ENCODE measurements around the gene TSPAN31. TPM values are rescaled to one million over a fixed set of nuclear protein-coding genes. Genes with fewer than 3 reads are reported as not detected.
"Not testable (repeated sequence)": the region's sequence is repeated elsewhere in the genome, so short reads cannot be mapped to it uniquely, and the experiment has no call there.

The TSPAN31 gene
- total RNA-seq, 1 donor from 2014 or later, result 32.8 TPM

DNA sequence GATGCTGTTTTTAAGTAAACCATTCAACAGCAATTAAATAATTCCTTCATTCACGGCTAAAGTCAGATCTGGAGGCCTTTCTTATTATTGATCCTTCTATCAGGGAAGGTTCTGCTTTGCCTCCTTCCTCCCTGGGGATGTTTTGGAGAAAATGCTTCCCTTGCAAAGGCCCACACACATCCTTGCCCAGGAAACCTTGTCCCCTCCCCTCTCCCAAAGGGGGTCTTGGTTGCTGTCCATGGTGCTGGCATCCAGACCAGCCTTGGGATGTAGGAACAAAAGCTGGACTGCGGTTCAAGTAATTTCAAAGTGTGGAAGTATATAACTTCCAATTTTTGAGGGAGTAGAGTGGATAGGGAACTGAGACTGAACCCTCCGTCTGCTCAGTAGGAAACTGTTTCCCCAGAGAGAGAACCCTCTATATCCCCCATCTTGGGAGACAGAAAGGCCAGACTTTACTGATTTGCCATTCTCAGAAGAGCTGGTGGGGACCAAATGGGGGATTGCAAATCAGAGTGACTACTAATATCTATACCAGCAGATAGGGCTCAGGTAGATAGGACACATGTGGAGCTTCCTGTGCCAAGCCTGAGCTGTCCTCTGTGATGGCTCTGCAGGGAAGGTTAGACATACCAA, 15.6 kb downstream of the TSPAN31 start:
- no peak for DNase-seq
- no peak for ATAC-seq
- intact Hi-C loops (cut with micrococcal nuclease), result no loop called here

DNA sequence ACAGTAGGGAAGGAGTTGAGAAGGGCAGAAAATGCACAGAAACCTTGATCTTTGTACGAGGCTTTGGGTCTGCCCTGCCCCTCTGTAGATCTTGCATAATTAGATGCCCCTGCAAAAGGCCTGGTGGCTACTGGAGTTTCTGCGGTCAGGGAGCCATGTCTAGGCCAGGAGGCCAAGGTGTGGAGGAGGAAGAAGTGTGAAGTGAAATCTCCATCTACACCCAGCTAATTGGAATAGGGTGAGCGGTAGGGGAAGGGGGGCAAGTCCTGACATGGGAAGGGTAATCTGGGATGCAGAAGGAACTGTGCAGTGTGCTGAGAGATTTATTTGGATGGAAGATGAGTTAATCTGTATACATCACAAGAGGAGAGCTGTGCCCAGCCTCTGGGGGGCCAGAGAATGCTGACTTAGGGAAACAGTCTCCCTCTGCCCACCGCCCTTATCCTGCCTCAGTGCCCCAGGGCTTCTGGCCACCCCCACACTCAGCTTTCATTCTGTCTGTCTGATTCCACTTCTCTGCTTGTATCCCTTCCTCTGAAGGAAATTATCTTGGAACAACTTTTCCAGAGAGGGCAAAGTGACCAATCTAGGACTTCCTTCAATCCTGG, 16.7 kb downstream of the TSPAN31 start:
- intact Hi-C loops (cut with micrococcal nuclease), result no loop called here
- no peak for ATAC-seq
- DNase-seq, result no peak

DNA sequence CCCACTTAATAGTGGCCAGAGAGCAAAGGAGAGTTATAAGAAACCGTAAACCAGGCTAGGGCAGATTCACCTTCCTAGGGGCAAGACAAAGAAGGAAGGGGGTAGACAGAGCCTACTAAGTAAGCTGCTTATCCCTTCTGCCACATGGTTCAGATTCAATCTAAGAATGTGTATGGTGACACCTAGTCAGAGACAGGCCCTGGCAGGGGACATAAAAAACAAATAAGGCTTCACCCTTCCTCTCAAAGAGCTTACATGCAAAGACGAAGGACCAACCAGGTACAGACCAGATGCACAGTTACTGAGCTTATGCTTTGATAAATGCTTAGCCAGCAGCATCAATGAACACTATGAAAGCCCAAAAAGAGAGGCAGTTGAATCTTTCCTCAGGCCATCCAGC, 17.6 kb downstream of the TSPAN31 start:
- intact Hi-C loops (cut with micrococcal nuclease), result no loop called here
- DNase-seq (no peak), ATAC-seq (no peak)

DNA sequence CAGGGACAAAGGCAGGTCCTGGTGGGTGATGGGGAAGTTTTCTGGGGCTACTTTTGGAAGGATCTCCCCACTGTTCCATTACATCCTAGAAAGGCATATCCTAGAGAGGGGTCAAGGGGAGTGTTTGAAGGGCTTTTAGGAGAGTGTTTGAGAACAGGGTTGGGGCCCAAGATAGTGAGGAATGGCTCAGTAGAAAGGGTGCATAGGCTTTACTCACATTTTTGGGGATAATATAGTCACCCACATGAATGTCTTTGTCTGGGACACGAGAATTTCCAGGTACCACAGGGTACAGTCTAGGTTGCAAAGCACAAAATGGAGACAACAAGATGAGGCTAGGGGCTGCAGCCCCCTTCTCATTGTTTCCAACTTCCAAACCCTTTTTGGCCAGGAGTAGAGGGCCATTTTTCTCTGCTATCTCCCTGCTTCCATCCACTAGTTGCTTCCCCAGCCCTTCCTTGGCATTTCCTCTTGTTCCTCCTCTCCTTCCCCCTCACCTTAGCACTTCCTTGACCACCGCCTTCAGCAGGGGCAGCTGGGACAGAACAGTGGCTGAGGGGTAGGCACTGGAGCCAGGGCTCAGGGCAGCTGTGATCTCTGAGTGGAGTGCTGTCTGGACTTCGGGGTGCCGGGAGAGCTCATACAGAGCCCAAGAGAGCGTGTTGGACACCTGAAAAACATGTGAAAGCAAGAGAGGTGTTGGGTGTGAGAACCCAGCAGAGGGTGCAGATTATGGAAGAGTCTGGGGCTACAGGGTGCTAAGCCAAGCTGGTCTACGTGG, 19.2 kb downstream of the TSPAN31 start:
- intact Hi-C loops (cut with micrococcal nuclease), result no loop called here
- DNase-seq (no peak), ATAC-seq (no peak)

- intact Hi-C loops (cut with micrococcal nuclease), result no loop called here
- DNase-seq, result no peak
- no peak for ATAC-seq
These were observed 19.8 kb downstream of the TSPAN31 start for GRCh38 chr12:57764662-57765002.

DNA sequence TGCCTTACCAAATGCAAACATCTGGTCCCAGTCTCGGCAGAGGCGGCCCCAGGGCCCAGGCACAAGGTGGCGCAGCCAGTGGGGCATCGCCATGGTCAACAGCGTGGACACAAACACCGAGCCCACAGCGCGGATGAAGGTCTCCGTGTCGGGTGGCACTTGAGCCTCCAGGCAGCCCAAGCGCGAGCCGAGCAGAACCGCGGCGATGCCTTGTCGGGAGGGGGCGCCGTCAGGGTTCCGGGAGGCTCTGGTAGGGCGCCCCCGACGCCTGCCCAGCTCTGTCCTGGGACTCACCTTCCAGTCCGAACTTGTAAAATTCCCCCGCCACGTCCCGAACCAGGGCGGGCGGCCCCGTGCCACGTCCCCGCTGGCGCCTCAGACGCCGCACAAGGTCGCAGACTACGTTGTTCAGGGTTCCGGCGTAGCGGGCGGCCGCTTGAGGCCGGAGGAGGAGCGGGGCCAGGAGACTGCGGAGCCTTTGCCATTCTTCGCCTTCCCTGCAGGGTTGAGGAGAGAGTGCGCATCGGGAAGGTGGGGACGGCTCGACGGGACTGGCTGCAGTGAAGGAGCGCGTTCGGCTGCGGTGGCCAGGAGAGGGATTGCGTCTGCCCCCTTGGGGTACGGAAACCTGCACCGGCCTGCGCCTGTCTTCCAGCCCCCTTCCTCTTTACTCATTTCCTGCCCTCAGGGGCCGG, 20.3 kb downstream of the TSPAN31 start:
- intact Hi-C loops (cut with micrococcal nuclease), result no loop called here
- DNase-seq (peak; percentile 61), ATAC-seq (peak; percentile 56)

GRCh38 chr12:57765698-57766463, 21.0 kb downstream of the TSPAN31 start:
- ATAC-seq (peak; percentile 15), DNase-seq (no peak)
- intact Hi-C loops (cut with micrococcal nuclease), result no loop called here

DNA sequence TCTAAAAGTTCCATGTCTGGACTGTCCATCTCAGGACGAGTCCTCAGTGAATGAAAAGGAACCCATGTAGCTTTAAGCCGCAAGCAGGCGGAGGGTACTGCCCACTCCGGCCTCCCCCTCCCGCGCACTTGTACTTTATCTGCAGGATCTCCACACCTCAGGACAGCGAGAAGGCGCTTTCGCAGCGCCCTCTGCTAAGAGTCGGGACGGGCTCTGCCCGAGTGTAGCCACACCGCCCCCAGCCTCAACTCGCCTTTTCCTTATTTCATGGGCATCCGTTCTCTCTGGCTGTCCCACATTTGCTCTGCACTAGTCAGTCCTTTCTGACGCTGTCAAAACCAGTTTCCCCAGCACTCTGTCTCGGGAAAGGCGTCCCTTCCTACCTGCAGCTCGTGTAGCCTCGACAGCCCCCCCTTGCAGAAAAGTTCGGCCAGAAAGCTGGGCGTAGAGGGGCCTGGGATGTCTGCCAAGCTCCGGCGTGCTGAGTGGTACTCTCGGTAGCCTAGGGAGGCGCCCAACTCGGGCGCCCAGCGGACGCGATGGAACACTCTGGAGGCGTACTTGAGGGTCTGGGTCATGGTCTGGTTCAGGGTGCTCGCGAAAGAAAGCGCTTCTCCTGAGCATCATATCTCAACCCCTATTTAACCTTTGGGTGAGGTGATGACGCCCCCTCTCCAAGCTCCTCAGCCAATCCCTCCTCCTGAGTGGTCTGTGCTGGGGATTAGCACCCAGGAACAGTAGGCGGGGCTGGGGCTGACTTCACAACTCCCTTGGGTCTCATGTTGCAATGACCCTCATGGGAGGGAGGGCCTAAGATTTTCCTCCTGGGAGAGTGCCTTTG, 21.8 kb downstream of the TSPAN31 start, which contains the start of gene CYP27B1:
Gene CYP27B1, minus strand, starts transcription at position 615 of the 841 bp plus-strand sequence. Its CDS starts 37 bp downstream, at position 578.
- ATAC-seq (peak; percentile 24), DNase-seq (peak; percentile 57)
- intact Hi-C loops (cut with micrococcal nuclease), result no loop called here

- ATAC-seq (no peak), DNase-seq (no peak)
- intact Hi-C loops (cut with micrococcal nuclease), result no loop called here
These were observed 22.5 kb downstream of the TSPAN31 start for GRCh38 chr12:57767305-57767698.

DNA sequence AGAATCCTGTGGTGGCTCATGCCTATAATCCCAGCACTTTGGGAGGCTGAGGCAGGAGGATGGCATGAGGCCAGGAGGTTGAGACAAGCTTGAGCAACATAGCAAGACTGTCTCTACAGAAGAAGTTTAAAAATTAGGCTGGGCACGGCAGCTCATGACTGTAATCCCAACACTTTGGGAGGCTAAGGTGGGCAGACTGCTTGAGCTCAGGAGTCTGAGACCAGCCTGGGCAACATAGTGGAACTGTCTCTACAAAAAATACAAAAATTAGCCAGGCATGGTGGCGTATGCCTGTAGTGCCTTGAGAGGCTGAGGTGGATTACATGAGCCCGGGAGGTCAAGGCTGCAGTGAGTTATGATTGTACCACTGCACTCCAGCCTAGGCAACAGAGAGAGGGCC, 23.0 kb downstream of the TSPAN31 start:
- intact Hi-C loops (cut with micrococcal nuclease), result no loop called here
- DNase-seq, result no peak
- no peak for ATAC-seq

GRCh38 chr12:57769594-57769993, 24.8 kb downstream of the TSPAN31 start:
- intact Hi-C loops (cut with micrococcal nuclease), result no loop called here
- no peak for ATAC-seq
- no peak for DNase-seq

- ATAC-seq (no peak), DNase-seq (no peak)
- intact Hi-C loops (cut with micrococcal nuclease), result no loop called here
These were observed 25.9 kb downstream of the TSPAN31 start for GRCh38 chr12:57770734-57771133.

- peak; percentile 88 for DNase-seq
- intact Hi-C loops (cut with micrococcal nuclease), result no loop called here
- peak; percentile 78 for ATAC-seq
These were observed 26.5 kb downstream of the TSPAN31 start for GRCh38 chr12:57771236-57771872.

GRCh38 chr12:57771873-57772428, 27.1 kb downstream of the TSPAN31 start, which contains the start of gene METTL1:
TSS of gene METTL1 (minus strand) at chr12:57772105. CDS start at chr12:57772083, 22 bp downstream.
- intact Hi-C loops (cut with micrococcal nuclease), result no loop called here
- peak; percentile 96 for ATAC-seq
- peak; percentile 95 for DNase-seq

DNA sequence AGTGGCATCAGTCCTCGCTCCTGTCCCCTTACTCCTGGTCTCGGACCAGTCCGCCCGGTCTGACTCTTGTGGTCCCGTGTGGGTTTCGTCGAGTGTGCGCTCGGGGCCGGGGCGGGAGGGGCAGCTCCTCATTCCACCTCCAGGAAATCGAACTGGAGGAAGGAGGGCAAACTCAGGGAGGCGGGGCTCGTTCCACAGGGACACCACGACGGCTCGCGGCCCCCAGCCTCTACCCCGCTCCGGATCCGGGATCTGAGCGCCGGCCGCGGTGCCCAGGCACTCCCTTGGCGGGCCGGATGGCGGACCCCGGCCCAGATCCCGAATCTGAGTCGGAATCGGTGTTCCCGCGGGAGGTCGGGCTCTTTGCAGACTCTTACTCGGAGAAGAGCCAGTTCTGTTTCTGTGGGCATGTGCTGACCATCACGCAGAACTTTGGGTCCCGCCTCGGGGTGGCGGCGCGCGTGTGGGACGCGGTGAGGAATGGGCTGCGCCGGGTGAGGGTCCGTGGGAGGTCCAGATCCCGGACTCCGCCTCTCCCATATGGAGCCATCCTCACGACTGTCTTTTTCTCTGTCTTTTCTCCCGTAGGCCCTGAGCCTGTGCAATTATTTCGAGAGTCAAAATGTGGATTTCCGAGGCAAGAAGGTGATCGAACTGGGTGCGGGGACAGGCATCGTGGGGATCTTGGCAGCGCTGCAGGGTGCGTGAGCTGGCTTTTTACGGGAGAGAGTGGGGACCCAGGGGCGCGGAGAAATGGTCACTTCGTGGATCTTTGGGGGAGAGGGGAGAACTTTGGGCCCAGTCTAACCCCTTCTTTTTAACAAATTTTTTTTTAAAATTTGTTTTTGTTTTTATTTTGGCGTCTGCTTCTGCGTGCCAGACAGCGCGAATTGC, 27.8 kb downstream of the TSPAN31 start, which contains the start of gene EEF1AKMT3:
Gene EEF1AKMT3, plus strand, starts transcription at position 186 of the 894 bp plus-strand sequence. Its CDS starts 111 bp downstream, at position 297.
- intact Hi-C loops (cut with micrococcal nuclease), result no loop called here
- DNase-seq, result peak; percentile 74

GRCh38 chr12:57774634-57775033, 29.8 kb downstream of the TSPAN31 start:
- ATAC-seq; DNase-seq; intact Hi-C loops (cut with micrococcal nuclease): not testable (repeated sequence)

More for the DNA sequence above, 27.8 kb downstream of the TSPAN31 start, which contains the start of gene EEF1AKMT3:
- ATAC-seq, result peak; percentile 77

Measured in left ventricle myocardium superior (tissue), 1 donor.